GM21390 (cell line): Measurements from ENCODE around the gene PHACTR2.

Source experiments
- ATAC-seq: cut with Tn5 transposase; IDR thresholded peaks from one replicate; pipeline ENCODE4 v1.9.1; 2021; ENCODE audit not compliant: unreplicated experiment

PHACTR2 gene

DNA sequence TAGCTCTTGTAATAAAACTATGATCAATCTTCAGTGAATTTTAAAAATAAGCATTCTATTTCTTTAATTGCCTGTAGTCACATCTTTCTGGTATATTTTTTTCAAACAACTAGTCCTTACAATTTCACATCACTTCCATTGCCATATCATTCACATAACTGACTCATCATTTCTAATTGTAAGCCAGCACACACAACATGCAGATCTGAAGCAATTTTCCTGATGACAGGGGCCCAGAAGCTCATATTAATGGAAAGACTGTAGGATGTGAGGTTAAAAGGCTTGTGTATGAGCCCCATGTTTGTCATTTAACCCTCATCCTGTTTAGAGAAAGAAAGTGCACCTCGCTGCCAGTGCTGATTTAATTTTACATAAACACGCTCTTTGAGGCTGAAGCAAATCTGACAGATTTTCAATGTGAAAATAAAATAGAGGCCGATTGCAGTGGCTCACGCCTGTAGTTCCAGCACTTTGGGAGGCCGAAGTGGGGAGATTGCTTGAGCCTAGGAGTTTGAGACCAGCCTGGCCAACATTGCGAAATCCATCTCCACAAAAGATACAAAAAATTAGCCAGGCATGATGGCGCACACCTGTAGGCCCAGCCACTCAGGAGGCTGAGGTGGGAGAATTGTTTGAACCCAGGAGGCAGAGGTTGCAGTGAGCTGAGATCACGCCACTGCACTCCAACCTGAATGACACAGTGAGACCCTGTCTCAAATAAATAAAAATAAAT, 125.2 kb downstream of the PHACTR2 start:
- no peak for ATAC-seq

DNA sequence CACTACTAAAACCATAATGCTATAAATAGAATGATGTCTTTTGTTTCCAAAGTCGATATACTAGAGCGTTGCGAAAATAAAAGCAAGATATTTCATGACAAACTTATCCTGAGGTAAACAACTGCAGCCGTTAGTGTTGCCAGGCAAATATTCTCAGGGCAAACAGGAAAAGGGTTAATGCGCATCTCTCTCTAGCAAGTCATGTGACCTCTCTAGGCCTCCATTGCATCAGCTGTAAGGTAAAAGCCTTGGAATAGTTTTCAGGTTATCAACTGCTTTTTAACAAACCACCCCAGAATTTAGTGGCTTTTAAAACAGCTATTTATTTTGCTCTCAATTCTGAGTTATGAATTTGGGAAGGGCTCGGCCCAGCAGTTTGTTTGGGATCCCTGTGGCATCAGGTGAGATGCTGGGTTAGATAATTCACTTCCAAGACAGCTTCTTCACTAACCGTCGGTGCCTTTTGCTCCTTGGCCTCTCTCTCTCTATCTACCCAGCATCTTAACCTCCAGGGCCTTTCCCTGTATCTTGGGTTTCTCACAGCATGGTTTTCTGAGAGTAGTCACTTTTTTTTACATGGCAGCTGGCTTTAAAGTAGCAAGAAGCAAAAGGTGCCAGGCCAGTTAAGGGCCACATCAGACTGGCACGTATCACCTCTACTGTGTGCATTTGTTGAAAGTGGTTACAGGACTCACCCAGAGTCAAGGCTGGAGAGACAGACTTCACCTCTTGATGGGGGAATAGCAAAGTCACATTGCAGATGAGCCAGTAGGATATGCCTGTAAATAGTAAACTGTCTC, 126.2 kb downstream of the PHACTR2 start:
- ATAC-seq: no peak

DNA sequence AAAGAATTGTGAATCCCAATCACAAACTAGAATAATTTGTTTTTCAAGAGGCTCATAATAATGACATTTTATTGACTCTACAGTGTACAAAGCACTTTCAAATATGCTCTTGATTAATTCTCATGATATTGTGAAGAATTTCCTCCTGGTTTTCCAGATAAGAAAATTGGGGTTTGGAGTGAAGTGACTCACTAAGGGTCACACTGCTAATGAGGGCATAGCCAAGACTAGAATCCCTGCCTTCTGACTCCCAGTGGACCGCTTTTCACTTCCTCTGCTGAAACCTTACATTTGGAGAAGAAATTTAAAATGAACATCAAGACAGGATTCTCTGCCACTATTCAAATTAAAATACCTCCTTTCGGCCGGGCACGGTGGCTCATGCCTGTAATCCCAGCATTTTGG, 127.1 kb downstream of the PHACTR2 start:
- no peak for ATAC-seq

DNA sequence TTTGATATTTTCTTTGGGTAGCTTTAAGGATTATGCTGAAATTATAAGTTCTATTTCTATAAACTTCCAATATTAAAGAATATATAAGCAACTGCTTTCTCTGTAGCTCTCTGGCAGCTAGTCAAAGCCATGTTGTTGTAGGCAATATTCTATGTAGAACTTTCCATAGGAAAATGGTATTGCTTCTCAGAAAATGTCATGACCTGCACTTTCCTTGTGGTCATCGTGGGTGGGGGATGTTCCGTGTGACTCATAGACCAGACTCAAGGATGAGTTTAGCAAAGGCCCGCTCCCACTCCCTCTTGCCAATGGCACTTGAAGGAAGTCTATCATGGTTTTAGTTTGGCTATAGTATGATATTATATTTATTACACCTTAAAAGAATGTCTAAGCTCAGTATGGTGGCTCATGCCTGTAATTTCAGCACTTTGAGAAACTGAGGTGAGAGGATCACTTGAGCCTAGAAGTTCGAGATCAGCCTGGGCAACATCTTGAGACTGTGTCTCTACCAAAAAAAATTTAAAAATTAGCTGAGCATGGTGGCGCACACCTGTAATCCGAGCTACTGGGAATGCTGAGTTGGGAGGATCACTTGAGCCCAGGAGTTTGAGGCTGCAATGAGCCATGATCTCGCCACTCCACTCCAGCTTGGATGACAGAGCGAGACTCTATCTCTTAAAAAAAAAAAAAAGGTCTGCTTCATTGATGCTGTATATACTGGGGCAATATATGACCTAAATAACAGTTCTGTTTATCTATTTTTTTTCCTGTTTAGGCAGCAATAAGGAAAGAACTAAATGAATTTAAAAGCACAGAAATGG, 128.7 kb downstream of the PHACTR2 start:
- ATAC-seq: no peak

DNA sequence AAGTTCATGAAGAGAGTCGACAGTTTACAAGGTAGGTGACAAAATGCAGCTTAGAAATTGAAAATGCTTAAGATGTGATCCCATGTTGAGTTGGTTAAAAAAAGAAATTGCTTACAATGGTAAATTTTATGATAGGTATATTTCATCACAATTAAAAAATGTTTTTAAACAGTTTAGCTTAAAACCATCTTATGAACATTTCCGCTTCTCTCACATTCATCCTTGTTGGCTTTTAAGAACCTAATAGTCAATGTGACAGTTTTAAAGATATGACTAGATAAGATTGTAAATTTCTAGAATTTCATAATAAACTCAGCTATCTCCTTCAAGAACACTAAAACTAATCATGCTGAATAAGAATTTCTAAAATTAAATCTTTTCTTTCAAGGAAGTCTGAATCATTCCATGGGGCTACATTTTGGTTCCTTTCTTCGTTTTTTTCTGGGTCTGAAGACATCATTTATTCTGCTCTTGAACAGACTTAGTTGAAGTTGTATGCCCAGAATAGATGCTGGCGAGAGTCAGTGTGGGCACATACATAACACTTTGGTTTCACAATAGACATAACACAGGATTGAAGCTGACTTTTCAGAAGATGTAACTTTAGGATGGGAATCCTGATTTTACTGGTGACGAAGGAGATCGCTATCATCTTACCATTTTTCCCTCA, 129.5 kb downstream of the PHACTR2 start:
- no peak for ATAC-seq

DNA sequence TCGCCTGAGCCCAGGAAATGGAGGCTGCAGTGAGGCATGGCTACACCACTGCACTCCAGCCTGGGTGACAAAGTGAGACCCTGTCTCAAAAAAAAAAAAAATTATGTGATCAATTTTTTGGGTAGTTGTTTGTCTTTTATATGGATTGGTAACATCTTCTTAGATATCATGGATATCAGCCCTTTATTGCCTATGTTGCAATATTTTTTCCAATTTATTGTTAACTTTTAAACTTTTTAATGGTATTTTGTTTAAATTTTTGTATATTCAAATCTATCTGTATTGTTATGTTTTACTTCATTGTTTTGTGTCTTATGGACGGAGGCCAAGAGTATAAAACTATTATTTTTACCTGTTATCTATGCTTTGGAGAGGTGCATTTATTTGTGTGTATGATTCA, 133.0 kb downstream of the PHACTR2 start:
- no peak for ATAC-seq

DNA sequence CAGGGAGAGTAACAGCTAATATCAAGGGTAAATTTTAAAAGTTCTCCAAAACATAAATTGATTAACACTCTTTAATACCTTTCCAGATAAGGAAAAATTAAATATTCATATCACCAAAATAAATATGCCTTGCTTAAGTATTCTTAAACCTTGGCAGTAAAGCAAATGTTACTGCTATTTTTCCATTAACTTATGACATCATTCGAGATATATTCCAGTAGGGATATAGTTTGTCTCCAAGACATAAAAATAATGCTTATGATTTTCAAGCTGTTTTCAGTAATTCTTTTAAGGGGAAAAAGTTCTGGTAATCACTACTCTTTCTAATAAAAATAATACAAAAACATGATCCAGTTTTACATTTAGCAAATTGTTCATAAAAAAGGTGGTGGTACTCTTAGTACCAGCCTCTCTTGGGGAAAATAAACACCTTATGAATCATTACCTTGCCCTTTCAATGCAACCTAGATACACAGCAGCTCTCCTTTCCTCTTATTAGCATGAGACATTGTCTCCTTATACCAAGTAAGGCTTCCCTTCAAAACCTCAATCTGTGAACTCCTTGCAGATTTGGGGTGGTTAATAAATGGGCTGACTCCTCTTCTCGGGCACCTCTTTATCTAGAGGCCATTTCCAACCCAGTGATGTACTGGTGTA, 133.9 kb downstream of the PHACTR2 start:
- ATAC-seq: no peak

DNA sequence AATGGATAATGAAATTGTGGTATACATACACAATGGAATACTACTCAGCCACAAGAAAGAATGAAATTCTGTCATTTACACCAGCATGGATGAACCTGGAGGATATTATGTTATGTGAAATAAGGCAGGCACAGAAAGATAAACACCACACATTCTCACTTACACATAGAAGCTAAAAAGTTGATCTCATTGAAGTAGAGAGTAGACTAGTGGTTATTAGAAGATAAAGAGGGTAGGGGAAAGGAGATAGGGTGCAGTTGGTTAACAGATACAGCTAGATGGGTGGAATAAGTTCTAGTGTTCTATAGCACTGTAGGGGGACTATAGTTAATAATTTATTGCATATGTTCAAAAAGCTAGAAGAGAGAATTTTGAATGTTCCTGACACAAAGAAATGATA, 139.9 kb downstream of the PHACTR2 start:
- no peak for ATAC-seq

DNA sequence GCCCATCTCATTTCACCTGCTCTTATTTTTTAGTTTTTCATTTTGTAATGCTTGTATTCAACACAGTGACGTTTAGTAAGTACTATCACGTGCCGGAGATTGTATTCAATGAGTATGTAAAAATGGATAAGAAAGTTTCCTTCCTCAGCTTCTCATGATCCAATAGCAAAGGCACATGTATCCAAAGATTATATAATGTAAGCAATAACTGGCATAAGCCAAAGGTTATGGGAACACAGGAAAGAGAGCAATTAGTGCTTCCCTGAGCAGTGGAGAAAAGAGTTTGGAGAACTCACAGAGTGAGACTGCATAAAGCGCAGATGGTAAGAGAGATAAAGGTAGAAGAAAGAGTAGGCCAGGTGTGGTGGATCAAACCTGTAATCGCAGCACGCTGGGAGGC, 143.6 kb downstream of the PHACTR2 start:
- no peak for ATAC-seq

DNA sequence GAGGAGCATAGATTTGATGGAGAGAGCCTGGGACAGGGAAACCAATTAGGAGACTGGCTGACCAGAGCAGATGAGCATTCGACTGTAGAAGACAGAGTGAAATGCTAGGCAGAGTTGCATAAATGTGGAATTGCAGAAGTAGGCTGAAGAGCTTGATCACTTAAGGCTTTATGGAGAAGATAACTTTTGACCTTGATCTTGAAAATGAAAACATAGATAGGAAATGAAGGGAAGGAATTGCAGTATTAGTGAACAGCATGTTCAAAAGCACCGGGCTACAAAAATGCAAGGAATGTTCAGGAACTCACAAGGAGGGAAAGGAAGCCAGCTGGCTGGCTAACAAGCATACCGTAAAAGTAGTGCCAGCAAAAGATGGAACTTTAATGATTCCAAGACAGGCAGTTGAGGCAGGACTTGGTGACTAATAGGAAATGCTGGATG, 144.8 kb downstream of the PHACTR2 start:
- no peak for ATAC-seq

DNA sequence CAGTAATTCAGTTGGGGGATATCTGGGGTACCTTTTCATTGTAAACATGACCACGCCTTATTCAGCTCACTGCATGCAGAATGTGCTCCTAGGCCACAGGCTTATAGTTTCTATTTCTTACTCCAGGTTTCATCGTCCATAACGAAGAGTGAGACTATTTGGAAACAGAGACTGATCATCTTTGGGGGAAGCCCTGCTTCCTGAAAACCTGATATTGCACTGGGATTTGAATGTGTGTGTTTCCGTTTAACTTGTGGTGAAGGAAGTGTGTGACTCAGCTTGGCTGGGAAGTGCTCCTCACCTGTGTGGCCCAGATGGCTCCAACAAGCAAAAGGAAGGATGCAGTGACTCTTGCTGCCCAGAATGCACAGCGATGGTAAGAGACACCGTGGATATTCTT, 145.8 kb downstream of the PHACTR2 start:
- ATAC-seq: no peak

DNA sequence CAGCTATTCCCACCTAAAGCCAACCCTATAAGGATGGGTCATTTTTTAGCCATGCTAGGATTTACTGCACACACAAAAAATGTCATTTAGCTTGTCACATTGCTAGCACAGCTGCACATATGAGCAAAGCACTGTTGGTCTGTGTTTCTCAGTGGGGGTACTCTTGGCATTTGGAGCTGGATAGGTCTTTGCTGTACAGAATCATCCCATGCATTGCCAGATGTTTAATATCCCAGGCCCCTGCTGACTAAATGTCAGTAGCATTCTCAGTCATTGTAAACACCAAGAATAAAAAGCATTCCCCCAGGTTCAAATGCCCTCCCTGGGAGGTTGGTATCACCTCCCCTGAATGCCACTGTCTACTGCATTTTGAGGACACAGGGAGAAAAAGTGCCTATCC, 150.8 kb downstream of the PHACTR2 start:
- ATAC-seq: no peak

DNA sequence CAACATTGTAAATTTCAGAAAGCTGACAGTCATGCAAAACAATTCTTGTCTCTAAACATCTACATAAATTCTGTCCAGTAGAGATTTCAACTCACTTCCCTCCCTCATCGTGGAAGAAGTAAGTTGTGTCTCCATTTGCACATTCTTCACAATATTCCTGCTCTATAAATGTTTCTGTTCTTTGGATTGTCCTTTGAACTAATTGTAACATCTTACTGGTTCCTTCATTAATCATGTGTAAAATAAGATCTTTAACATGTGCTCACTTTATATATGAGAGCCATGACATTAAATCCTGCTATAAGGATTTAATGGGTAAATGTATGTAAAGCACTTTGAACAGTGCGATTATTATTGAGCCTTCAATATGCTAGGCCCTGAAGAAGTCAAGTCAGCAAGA, 158.4 kb downstream of the PHACTR2 start:
- no peak for ATAC-seq

DNA sequence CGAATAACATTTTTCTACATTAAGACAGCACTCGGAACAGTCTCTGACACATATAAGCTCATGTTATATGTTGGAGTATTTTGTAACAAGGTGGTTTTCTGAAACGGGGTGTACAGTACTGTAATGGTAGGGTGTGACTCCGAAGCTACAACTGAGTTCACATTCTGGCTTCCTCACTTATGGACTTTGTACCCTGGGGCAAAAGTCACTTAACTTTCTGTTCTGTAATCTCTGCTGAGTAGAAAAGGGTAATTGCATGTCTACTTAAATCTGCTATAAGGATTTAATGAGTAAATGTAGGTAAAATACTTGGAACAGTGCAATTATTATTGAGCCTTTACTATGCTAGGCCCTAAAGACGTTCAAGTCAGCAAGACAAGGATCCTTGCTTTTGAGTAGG, 160.6 kb downstream of the PHACTR2 start:
- ATAC-seq: no peak

DNA sequence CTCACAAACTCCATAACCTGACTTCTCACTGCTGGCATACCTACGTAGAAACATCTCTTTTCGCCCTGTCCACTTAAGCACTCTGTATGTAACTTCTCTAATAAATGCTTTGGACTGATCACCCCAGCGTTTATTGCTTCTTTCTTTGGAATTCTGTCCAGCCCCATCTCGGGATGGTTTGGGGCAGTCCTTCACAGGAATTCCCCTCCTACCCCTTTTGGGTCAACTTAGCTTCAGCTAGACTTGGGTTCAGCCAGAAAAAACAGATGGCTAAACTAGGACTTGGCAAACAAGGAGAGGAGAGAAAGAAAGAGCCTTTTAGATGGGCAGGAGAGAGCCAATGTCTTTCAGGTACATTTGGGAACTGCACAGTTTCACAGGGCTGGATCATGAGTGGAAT, 161.4 kb downstream of the PHACTR2 start:
- no peak for ATAC-seq

DNA sequence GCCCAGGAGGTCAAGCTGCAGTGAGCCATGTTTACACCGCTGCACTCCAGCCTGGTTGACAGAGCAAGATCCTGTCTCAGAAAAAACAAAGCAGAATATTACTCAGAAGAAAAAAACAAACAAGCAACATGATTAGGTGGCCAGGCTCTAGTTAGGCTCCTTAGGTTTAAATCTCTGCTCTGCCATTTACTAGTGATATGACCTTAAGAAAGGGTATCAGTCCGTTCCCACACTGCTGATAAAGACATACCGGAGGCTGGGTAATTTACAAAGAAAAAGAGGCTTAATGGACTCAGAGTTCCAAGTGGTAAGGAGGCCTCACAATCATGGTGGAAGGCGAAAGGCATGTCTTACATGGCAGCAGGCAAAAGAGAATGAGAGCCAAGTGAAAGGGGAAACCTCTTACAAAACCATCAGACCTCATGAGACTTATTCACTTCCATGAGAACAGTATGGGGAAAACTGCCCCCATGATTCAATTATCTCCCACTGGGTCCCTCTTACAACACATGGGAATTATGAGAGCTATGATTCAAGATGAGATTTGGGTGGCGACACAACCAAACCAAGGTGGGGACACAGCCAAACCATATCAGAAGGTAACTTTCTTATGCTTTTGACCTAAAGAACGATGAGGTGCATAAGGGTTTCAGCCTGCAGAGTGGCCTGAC, 163.0 kb downstream of the PHACTR2 start:
- no peak for ATAC-seq

DNA sequence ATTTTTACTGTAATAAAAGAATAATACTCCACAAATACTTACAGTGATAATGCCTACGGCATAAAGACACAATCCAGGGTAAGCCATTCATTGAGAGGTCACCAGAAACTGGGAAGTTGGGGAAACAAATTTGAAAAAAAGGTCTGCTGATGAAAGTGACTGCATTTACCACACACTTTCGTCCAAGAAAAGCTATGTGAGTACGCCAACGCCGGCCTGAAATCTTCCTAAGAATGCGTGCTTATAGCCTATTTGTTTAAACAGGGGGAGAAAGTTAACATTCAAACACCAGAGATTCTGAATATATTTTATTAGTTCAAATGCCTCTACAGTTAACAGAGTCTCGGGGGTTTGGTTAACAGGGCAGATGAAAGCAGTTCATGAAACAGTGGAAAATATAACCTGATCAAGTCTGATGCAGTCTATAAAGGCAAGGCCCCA, 164.7 kb downstream of the PHACTR2 start:
- ATAC-seq: no peak

DNA sequence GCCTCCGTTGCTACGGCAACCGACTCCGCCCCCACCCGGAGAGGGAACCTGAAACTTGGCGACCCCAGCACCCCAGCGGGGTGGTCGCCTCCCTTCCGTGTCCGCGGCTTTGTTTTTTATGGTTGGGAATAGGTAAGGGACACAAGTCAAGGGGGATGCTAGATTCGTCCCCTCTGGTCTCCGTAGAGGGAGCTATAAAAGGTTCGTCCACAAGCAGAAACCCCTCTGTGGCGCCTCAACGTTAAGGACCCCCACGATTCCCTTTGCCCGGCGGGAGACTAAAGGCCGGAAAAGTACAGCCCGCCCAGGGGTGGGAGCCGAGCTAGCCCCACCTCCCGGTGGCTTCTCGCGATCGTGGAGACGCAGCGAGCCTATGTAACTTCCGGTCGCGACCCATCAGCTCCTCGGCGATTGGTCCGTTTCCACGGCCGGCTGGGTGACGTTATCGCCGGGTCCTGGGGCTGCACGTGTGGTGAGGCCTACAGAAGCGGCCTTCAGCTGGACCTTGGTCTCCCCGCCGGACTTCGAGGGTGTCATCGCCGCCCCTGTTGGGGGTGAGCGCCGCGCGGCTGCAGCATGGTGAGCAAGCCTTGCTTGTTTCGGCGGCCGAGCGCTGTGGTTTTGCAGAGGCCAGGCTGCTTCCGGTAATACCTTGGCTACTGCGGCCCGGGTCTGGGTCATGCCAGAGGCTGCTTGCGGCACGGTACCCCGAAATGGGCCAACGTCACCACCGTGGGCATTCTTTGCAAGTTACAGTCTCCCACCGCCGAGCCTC, 165.3 kb downstream of the PHACTR2 start, which contains the start of gene LTV1:
Gene LTV1 (plus strand): TSS at position 437 of the 775 bp plus-strand sequence. CDS start 140 bp downstream, at position 577.
- ATAC-seq: peak; percentile 99

DNA sequence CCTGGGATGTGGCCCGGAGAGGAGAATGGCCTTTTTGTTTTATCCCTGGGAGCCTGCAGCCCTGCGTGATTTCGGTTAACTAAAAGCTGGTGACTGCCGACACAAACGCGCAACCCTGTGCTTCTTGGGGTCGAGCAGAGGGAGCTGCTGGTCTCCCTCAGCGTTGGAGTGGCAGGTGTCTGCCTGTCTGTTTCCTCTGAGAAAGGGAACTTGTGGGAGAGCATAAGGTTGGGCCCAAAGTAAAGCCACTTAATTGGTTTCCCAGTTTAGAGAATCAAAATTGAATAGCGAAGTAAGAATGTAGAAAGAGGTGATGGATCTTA, 165.9 kb downstream of the PHACTR2 start:
- ATAC-seq: peak; percentile 5
